Caco-2 (cell line): ENCODE results near the gene THSD7A. TPM values are rescaled to one million over a fixed set of nuclear protein-coding genes. Genes with fewer than 3 reads are reported as not detected.

ENCODE experiments used
- BruUV-seq: library from RNA; stranded (reverse); fragments of 400-500 nt; replicated peaks from 2 replicates; lab custom pipeline; 2021; lab: Mats Ljungman, UMichigan
- CTCF ChIA-PET: fragments of 300-600 bp; sonication (Branson Sonifier 250); formaldehyde crosslinking; loops from one replicate; lab custom pipeline; 2022; ENCODE audit warnings: antibody characterized with exemption; lab: Charles Lee
- POLR2A ChIA-PET: fragments of 300-600 bp; sonication (Branson Sonifier 250); formaldehyde crosslinking; loops from one replicate; lab custom pipeline; 2022; ENCODE audit warnings: antibody characterized with exemption; lab: Charles Lee
- DNase-seq, 2 experiments: peaks; one replicate each; pipeline versions ENCODE4 v3.0.0 to v3.0.0-alpha.2; 2020 to 2022
- H3K27me3 ChIP-seq: replicated peaks from 2 replicates; pipeline ENCODE4 v1.6.0; 2011; ENCODE audit warnings: low read length; ENCODE audit not compliant: control insufficient read depth, insufficient read depth
- H3K36me3 ChIP-seq: 2 replicates; pipeline ENCODE4 v1.5.1; 2011; ENCODE audit warnings: low read length; ENCODE audit not compliant: control insufficient read depth, insufficient read depth
- H3K4me1 ChIP-seq: fragments of 250-450 bp; sonication (Bioruptor Pico); 2 replicates; pipeline ENCODE4 v1.5.1; 2020; ENCODE audit warnings: mild to moderate bottlenecking
- H3K4me3 ChIP-seq: 2 replicates; pipeline ENCODE4 v1.5.1; 2011; ENCODE audit warnings: low read depth, mild to moderate bottlenecking, control low read depth, low read length
- H3K9me3 ChIP-seq: fragments of 250-450 bp; sonication (Bioruptor Pico); 2 replicates; pipeline ENCODE4 v1.5.1; 2020; ENCODE audit warnings: mild to moderate bottlenecking, moderate library complexity
- H3K27ac Mint-ChIP-seq: one replicate; pipeline ENCODE4 v1.8.0; 2022; ENCODE audit warnings: mixed read lengths; ENCODE audit not compliant: unreplicated experiment
- H3K27me3 Mint-ChIP-seq: one replicate; pipeline ENCODE4 v1.8.0; 2022; ENCODE audit warnings: mixed read lengths; ENCODE audit not compliant: insufficient read depth, unreplicated experiment
- H3K36me3 Mint-ChIP-seq: one replicate; pipeline ENCODE4 v1.8.0; 2022; ENCODE audit warnings: mild to moderate bottlenecking, mixed read lengths; ENCODE audit not compliant: insufficient read depth, unreplicated experiment
- H3K4me1 Mint-ChIP-seq: one replicate; pipeline ENCODE4 v1.8.0; 2022; ENCODE audit warnings: low read depth, mixed read lengths; ENCODE audit not compliant: unreplicated experiment
- H3K4me3 Mint-ChIP-seq: one replicate; pipeline ENCODE4 v1.8.0; 2022; ENCODE audit warnings: mild to moderate bottlenecking, moderate library complexity, mixed read lengths; ENCODE audit not compliant: unreplicated experiment
- H3K9me3 Mint-ChIP-seq: one replicate; pipeline ENCODE4 v1.8.0; 2022; ENCODE audit warnings: mixed read lengths; ENCODE audit not compliant: unreplicated experiment
- intact Hi-C: fragments of 100-400 bp; cut with micrococcal nuclease; formaldehyde crosslinking; loops from one replicate; pipeline ENCODE4 v1.10.0; 2022; ENCODE audit not compliant: unreplicated experiment
- total RNA-seq: library from RNA; stranded (reverse); gene quantifications from 2 replicates; pipeline ENCODE4 v1.2.3, GENCODE V29; 2022
- TF ChIP-seq, protein P1 (sequence below), 2 experiments: fragments of 200-600 bp in 1 of 2; IDR thresholded peaks; 1 replicate in 1 of 2; 2 replicates in 1 of 2; pipeline versions ENCODE4 v1.5.1 to v1.8.0; 2011 to 2022; ENCODE audit warnings: antibody characterized with exemption in 1 of 2, control low read depth in 1 of 2, inconsistent platforms in 1 of 2, low read depth in 1 of 2, low read length in 1 of 2, mild to moderate bottlenecking in 1 of 2, moderate library complexity in 1 of 2; ENCODE audit not compliant: insufficient read depth in 1 of 2, severe bottlenecking in 1 of 2, unreplicated experiment in 1 of 2

THSD7A gene
- total RNA-seq, 1 experiment from 2014 or later, result 0.05 TPM

DNA sequence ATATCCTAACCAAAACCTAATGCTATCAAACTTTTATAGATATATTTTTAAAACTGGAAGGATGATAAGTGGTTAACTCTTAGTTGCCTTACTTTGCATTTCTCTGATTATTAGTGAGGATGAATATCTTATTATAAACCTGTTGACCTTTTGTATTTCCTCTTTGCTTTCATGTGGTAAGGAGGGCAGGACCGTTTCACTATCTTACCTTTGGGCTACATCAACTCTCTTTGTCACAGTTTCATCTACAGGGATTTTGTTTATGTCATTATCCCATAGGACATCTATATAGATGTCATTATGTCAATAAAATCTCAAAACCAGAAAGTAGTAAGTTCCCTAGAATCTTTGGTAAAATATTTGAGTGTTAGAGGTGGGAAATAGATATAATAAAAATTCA lies 219.3 kb downstream of the THSD7A start:
- H3K36me3 ChIP-seq, result no peaks in the 10 kb centered on the region

DNA sequence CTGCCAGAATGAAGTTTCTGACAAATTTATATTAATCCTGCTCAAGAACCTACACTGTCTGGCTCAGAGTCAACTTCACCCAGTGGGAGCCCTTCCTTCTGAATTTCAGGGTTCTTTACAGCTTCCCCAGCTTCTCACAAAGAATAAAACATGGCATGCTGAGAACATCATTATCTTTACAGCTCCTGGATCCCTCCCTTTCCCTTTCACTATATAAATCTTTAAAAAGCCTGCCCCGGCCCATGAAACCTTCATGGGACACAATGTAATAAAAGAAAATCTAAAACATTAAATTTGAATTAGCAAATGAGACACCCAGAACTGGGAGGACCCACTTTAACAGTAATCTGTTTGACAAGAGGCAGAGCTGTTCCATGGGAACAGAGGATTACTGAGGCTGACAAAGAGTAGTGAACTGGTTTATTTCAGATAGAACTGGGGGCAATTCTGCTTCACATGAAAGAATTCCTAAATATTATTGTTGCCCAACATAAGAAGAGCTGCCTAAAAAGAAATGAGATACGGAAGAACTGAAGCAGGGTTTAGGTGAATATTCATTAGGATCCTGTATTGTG lies 222.8 kb downstream of the THSD7A start:
- no peaks in the 10 kb centered on the region for H3K9me3 Mint-ChIP-seq
- intact Hi-C loops, result no loop called here
- ChIA-PET CTCF (no interaction called here), POLR2A (no interaction called here)
- no peak overlapping the region for H3K27ac Mint-ChIP-seq
- no peak for DNase-seq
- H3K4me1 Mint-ChIP-seq, result no peaks in the 10 kb centered on the region
- BruUV-seq, result no TSS peak
- no peaks in the 10 kb centered on the region for H3K4me1 ChIP-seq
- H3K36me3 ChIP-seq, result no peaks in the 10 kb centered on the region
- H3K9me3 ChIP-seq, result no peaks in the 10 kb centered on the region
- peaks cover 5% of the 10 kb centered on the region for H3K27me3 Mint-ChIP-seq
- H3K4me3 ChIP-seq, result no peak overlapping the region
- no peaks in the 10 kb centered on the region for H3K27me3 ChIP-seq
- TF ChIP-seq, protein P1, sequence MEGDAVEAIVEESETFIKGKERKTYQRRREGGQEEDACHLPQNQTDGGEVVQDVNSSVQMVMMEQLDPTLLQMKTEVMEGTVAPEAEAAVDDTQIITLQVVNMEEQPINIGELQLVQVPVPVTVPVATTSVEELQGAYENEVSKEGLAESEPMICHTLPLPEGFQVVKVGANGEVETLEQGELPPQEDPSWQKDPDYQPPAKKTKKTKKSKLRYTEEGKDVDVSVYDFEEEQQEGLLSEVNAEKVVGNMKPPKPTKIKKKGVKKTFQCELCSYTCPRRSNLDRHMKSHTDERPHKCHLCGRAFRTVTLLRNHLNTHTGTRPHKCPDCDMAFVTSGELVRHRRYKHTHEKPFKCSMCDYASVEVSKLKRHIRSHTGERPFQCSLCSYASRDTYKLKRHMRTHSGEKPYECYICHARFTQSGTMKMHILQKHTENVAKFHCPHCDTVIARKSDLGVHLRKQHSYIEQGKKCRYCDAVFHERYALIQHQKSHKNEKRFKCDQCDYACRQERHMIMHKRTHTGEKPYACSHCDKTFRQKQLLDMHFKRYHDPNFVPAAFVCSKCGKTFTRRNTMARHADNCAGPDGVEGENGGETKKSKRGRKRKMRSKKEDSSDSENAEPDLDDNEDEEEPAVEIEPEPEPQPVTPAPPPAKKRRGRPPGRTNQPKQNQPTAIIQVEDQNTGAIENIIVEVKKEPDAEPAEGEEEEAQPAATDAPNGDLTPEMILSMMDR (IDR thresholded peaks at IDR 0.05; ENCODE audit: insufficient read depth in 1 of 2, low read depth in 1 of 2, low read length in 1 of 2, severe bottlenecking in 1 of 2, unreplicated experiment in 1 of 2), result no peak
- no peak overlapping the region for H3K4me3 Mint-ChIP-seq
- no peaks in the 10 kb centered on the region for H3K36me3 Mint-ChIP-seq

More for the DNA sequence above, 219.3 kb downstream of the THSD7A start:
- POLR2A ChIA-PET, result no interaction called here
- TF ChIP-seq, protein P1 (IDR thresholded peaks at IDR 0.05; ENCODE audit: insufficient read depth in 1 of 2, low read depth in 1 of 2, low read length in 1 of 2, severe bottlenecking in 1 of 2, unreplicated experiment in 1 of 2), result no peak
- H3K9me3 Mint-ChIP-seq, result no peaks in the 10 kb centered on the region
- no peak overlapping the region for H3K4me3 ChIP-seq
- DNase-seq, result no peak
- no TSS peak for BruUV-seq
- no peak overlapping the region for H3K4me3 Mint-ChIP-seq
- H3K9me3 ChIP-seq, result no peaks in the 10 kb centered on the region
- CTCF ChIA-PET, result no interaction called here
- no peaks in the 10 kb centered on the region for H3K36me3 Mint-ChIP-seq
- H3K27me3 Mint-ChIP-seq, result peaks cover 5% of the 10 kb centered on the region
- intact Hi-C loops, result no loop called here
- H3K4me1 Mint-ChIP-seq, result no peaks in the 10 kb centered on the region
- H3K27ac Mint-ChIP-seq, result no peak overlapping the region
- H3K27me3 ChIP-seq, result no peaks in the 10 kb centered on the region
- no peaks in the 10 kb centered on the region for H3K4me1 ChIP-seq

DNA sequence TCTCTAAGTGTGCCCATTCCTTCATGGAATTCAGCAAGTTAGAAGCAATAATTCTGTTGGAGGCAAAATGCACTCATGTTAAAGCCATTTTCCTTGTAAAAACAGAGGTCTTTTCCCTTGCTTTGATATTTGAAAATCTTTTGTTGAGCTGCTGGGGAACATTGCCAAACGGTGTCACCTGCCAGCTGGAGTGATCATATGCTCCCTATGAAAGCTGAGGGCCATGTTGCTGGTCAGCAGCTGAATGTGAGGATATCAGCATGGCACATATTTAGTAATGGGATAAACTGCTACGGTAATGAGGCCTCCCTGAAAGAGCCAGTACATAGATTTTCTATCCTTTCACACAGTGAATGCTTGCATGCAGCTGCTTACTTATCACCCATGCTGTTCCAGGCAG lies 224.3 kb downstream of the THSD7A start:
- H3K4me3 Mint-ChIP-seq, result no peak overlapping the region
- Histone ChIP-seq H3K9me3 (no peaks in the 10 kb centered on the region), H3K36me3 (no peaks in the 10 kb centered on the region), H3K27me3 (no peaks in the 10 kb centered on the region), H3K4me1 (no peaks in the 10 kb centered on the region), H3K4me3 (no peak overlapping the region)
- no peak overlapping the region for H3K27ac Mint-ChIP-seq
- H3K27me3 Mint-ChIP-seq, result peaks cover 5% of the 10 kb centered on the region
- CTCF ChIA-PET, result no interaction called here
- no peaks in the 10 kb centered on the region for H3K36me3 Mint-ChIP-seq
- H3K4me1 Mint-ChIP-seq, result no peaks in the 10 kb centered on the region
- no peaks in the 10 kb centered on the region for H3K9me3 Mint-ChIP-seq
- POLR2A ChIA-PET, result no interaction called here
- DNase-seq, result no peak
- BruUV-seq, result no TSS peak
- TF ChIP-seq, protein P1 (IDR thresholded peaks at IDR 0.05; ENCODE audit: insufficient read depth in 1 of 2, low read depth in 1 of 2, low read length in 1 of 2, severe bottlenecking in 1 of 2, unreplicated experiment in 1 of 2), result no peak
- intact Hi-C loops, result no loop called here
